ENCODE data around the gene AGPS. TPM values are rescaled to one million over a fixed set of nuclear protein-coding genes. Genes with fewer than 3 reads are reported as not detected.

AGPS gene
- total and polyA plus RNA-seq, 2 of the 13 experiments (the other 11 are each of a cell fraction or from before 2014, with no cell fraction given): 39.4 to 99.0 TPM

DNA sequence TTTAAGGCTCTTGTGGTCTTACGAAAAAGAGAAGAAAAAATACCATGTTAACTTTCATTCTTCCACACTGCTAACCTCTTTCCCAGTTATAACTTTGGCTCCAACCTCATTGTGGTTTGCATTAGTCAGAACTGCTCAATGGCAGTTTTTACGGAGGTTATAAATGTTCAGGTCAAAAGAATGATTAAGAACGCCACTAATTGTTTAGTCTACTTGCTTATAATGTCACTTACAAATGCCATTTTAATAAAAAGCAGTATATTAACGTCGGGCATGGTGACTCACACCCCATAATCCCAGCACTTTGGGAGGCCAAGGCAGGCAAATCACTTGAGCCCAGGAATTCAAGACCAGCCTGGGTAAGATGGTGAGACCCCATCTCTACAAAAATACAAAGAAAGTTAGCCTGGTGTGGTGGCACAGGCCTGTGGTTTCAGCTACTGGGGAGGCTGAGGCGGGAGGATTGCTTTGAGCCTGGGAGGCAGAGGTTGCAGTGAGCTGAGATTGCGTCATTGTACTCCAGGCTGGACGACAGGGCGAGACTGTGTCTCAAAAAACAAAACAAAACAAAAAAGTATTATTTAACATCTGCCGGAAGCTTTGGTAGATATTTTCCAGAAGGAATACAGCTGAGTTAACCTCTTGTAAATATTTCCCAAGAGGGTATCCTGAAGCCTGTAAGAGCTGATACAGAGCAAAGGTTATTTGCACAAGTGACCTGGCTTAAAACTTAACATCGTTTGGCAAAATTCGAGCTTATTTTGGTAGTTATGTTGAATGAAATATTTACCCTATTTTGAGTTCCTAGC, 5.1 kb downstream of the AGPS start (continued):
- TF ChIP-seq, protein P1, sequence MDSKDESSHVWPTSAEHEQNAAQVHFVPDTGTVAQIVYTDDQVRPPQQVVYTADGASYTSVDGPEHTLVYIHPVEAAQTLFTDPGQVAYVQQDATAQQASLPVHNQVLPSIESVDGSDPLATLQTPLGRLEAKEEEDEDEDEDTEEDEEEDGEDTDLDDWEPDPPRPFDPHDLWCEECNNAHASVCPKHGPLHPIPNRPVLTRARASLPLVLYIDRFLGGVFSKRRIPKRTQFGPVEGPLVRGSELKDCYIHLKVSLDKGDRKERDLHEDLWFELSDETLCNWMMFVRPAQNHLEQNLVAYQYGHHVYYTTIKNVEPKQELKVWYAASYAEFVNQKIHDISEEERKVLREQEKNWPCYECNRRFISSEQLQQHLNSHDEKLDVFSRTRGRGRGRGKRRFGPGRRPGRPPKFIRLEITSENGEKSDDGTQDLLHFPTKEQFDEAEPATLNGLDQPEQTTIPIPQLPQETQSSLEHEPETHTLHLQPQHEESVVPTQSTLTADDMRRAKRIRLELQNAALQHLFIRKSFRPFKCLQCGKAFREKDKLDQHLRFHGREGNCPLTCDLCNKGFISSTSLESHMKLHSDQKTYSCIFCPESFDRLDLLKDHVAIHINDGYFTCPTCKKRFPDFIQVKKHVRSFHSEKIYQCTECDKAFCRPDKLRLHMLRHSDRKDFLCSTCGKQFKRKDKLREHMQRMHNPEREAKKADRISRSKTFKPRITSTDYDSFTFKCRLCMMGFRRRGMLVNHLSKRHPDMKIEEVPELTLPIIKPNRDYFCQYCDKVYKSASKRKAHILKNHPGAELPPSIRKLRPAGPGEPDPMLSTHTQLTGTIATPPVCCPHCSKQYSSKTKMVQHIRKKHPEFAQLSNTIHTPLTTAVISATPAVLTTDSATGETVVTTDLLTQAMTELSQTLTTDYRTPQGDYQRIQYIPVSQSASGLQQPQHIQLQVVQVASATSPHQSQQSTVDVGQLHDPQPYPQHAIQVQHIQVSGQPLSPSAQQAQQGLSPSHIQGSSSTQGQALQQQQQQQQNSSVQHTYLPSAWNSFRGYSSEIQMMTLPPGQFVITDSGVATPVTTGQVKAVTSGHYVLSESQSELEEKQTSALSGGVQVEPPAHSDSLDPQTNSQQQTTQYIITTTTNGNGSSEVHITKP (CRISPR knock-in tag; IDR thresholded peaks at IDR 0.05; ENCODE audit: low read depth): peak; percentile 68; the same call in 1 of the 2 replicates
- peak; percentile 87 for TF ChIP-seq ZNF691 (CRISPR knock-in tag; IDR thresholded peaks at IDR 0.05; ENCODE audit: borderline replicate concordance, low read depth)
- peak; percentile 56; the same call in 1 of the 2 replicates for TF ChIP-seq FUBP1 (CRISPR knock-in tag; IDR thresholded peaks at IDR 0.05; ENCODE audit: borderline replicate concordance)
- no peak for TF ChIP-seq ZNF562 (CRISPR knock-in tag; IDR thresholded peaks at IDR 0.05; ENCODE audit: borderline replicate concordance)
- TF ChIP-seq KAT7 (CRISPR knock-in tag; IDR thresholded peaks at IDR 0.05; ENCODE audit: borderline replicate concordance): peak; percentile 77; the same call in 1 of the 2 replicates
- peak; percentile 98 for TF ChIP-seq ZNF503 (CRISPR knock-in tag; IDR thresholded peaks at IDR 0.05)
- TF ChIP-seq ZSCAN9 (CRISPR knock-in tag; IDR thresholded peaks at IDR 0.05; ENCODE audit: borderline replicate concordance): peak; percentile 90
- no peak for TF ChIP-seq SP4 (CRISPR knock-in tag; IDR thresholded peaks at IDR 0.05)
- TF ChIP-seq ZNF576 (CRISPR knock-in tag; IDR thresholded peaks at IDR 0.05): no peak
- peak; percentile 73 for TF ChIP-seq MED8 (CRISPR knock-in tag; IDR thresholded peaks at IDR 0.05; ENCODE audit: insufficient replicate concordance)
- TF ChIP-seq NFIC (IDR thresholded peaks at IDR 0.05; ENCODE audit: low read length): peak; percentile 97
- no peak for TF ChIP-seq TFDP2 (CRISPR knock-in tag; IDR thresholded peaks at IDR 0.05)
- no peak for TF ChIP-seq THAP8 (CRISPR knock-in tag; IDR thresholded peaks at IDR 0.05; ENCODE audit: borderline replicate concordance)
- TF ChIP-seq ZNF572 (CRISPR knock-in tag; IDR thresholded peaks at IDR 0.05): no peak
- no peak for TF ChIP-seq NCOA5 (CRISPR knock-in tag; IDR thresholded peaks at IDR 0.05)
- TF ChIP-seq, protein P2, sequence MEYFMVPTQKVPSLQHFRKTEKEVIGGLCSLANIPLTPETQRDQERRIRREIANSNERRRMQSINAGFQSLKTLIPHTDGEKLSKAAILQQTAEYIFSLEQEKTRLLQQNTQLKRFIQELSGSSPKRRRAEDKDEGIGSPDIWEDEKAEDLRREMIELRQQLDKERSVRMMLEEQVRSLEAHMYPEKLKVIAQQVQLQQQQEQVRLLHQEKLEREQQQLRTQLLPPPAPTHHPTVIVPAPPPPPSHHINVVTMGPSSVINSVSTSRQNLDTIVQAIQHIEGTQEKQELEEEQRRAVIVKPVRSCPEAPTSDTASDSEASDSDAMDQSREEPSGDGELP (IDR thresholded peaks at IDR 0.05; ENCODE audit: borderline replicate concordance, low read depth): peak; percentile 98
